ENCODE results near the gene QSOX2.

Gene QSOX2

DNA sequence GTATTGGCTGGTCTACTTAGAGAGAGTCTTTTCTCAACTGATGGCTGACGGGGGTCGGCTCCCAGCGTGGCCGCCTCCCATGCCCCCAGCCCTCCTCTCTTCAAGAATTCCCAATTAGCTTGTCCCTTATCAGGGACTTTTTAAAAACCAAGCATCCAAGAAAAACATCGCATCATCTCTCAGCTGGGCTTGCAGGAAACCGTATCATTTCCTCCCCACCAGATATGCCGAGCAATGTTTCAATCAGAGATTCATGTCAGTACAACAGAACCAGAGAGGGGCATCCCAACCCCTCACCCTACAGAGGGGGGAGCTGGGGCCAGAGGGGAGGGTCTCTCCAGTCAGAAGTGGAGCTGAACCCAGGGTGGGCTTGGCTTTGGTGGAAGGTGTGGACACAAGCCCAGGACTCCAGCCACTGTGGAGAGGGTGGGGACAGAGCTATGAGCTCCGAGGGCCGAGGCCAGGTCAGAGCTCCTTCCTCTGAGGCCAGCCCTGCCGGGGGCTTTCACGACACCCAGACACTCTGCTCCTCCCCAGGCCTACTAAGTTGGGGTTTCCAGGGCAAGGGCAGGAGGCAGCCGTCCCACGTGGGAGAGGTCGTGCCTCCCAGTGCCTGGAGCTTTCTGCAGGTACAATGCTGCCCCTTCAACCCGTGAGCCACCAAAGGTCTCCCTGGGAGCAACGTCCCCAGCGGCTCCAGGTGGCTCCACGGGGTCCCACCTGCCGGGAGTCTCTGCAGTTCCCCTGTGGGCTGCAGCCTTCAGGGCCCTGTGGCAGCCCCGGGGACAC, 87.9 kb downstream of the QSOX2 start:
- no peak for TF ChIP-seq FOXP2 (optimal IDR thresholded peaks at IDR 0.05; ENCODE audit: borderline replicate concordance, extremely low read depth, extremely low read length, insufficient read depth)

Measured in PFSK-1 (cell line).